CD4-positive, alpha-beta T cell treated with Interferon gamma for 1 hour (primary cell): ENCODE results near the gene KIAA0825.
"Not testable (repeated sequence)": the region's sequence is repeated elsewhere in the genome, so short reads cannot be mapped to it uniquely, and the experiment has no call there.

Experiments
- DNase-seq: peaks from one replicate; pipeline ENCODE4 v3.0.0-alpha.2; 2020

KIAA0825 gene

GRCh38 chr5:94240134-94240533 is 378.3 kb downstream of the KIAA0825 start:
- DNase-seq, result no peak

- no peak for DNase-seq
These were observed 379.1 kb downstream of the KIAA0825 start for GRCh38 chr5:94239266-94239665.

- no peak for DNase-seq
These were observed 383.4 kb downstream of the KIAA0825 start for GRCh38 chr5:94234987-94235386.

- DNase-seq, result no peak
These were observed 389.6 kb downstream of the KIAA0825 start for GRCh38 chr5:94228791-94229190.

GRCh38 chr5:94223235-94223634 is 395.2 kb downstream of the KIAA0825 start:
- no peak for DNase-seq

GRCh38 chr5:94218374-94218773 is 400.0 kb downstream of the KIAA0825 start:
- no peak for DNase-seq

- no peak for DNase-seq
These were observed 400.7 kb downstream of the KIAA0825 start for GRCh38 chr5:94217745-94218144.

GRCh38 chr5:94217216-94217615 is 401.2 kb downstream of the KIAA0825 start:
- DNase-seq, result no peak

GRCh38 chr5:94212476-94212875 is 405.9 kb downstream of the KIAA0825 start:
- DNase-seq, result no peak

- DNase-seq, result no peak
These were observed 408.5 kb downstream of the KIAA0825 start for GRCh38 chr5:94209774-94210355.

GRCh38 chr5:94209272-94209671 is 409.1 kb downstream of the KIAA0825 start:
- DNase-seq, result no peak

GRCh38 chr5:94199566-94199965 is 418.8 kb downstream of the KIAA0825 start:
- no peak for DNase-seq

- DNase-seq, result no peak
These were observed 420.4 kb downstream of the KIAA0825 start for GRCh38 chr5:94197970-94198369.

GRCh38 chr5:94196953-94197352 is 421.5 kb downstream of the KIAA0825 start:
- DNase-seq, result no peak

GRCh38 chr5:94192658-94193391 is 425.6 kb downstream of the KIAA0825 start:
- no peak for DNase-seq

GRCh38 chr5:94191604-94192003 is 426.8 kb downstream of the KIAA0825 start:
- no peak for DNase-seq

- no peak for DNase-seq
These were observed 429.7 kb downstream of the KIAA0825 start for GRCh38 chr5:94188725-94189124.

- no peak for DNase-seq
These were observed 433.5 kb downstream of the KIAA0825 start for GRCh38 chr5:94184870-94185269.

GRCh38 chr5:94181895-94182294 is 436.5 kb downstream of the KIAA0825 start:
- no peak for DNase-seq

- DNase-seq, result no peak
These were observed 437.6 kb downstream of the KIAA0825 start for GRCh38 chr5:94180761-94181160.

GRCh38 chr5:94175912-94176311 is 442.5 kb downstream of the KIAA0825 start:
- no peak for DNase-seq

- DNase-seq, result no peak
These were observed 443.5 kb downstream of the KIAA0825 start for GRCh38 chr5:94174748-94175411.

- DNase-seq, result no peak
These were observed 445.3 kb downstream of the KIAA0825 start for GRCh38 chr5:94173100-94173499.

- not testable (repeated sequence) for DNase-seq
These were observed 447.3 kb downstream of the KIAA0825 start for GRCh38 chr5:94171070-94171469.
